Measurements from ENCODE around the gene SIGLEC7.

SIGLEC7 gene

GRCh38 chr19:51135986-51136762 lies 5.9 kb upstream of the SIGLEC7 start:
- H3K9ac ChIP-seq: no peak overlapping the region
- TF ChIP-seq CTCF (conservative IDR thresholded peaks at IDR 0.05; ENCODE audit: low read depth, low read length): no peak
- H3K4me2 ChIP-seq: no peak overlapping the region
- no peak overlapping the region for H3K4me3 ChIP-seq (IDR thresholded peaks at IDR 0.05; ENCODE audit: insufficient read depth, low read depth, low read length)
- peaks cover 16% of the 10 kb centered on the region; the same call in 1 of the 2 replicates for H3K27me3 ChIP-seq (ENCODE audit: insufficient read depth, low read depth)
- no peaks in the 10 kb centered on the region for H3K4me1 ChIP-seq (ENCODE audit: low read depth, poor library complexity, severe bottlenecking)
- H3K36me3 ChIP-seq (ENCODE audit: insufficient read depth): no peaks in the 10 kb centered on the region
- H4K20me1 ChIP-seq (ENCODE audit: insufficient read depth): no peaks in the 10 kb centered on the region
- no peak overlapping the region for H2AFZ ChIP-seq (ENCODE audit: low read depth)
- no peak overlapping the region for H3K27ac ChIP-seq
- H3K79me2 ChIP-seq (ENCODE audit: insufficient read depth, low read depth): no peaks in the 10 kb centered on the region

GRCh38 chr19:51136851-51137551 lies 5.1 kb upstream of the SIGLEC7 start:
- no peaks in the 10 kb centered on the region for H3K4me1 ChIP-seq (ENCODE audit: low read depth, poor library complexity, severe bottlenecking)
- no peak overlapping the region for H3K9ac ChIP-seq
- no peak overlapping the region for H3K4me3 ChIP-seq (IDR thresholded peaks at IDR 0.05; ENCODE audit: insufficient read depth, low read depth, low read length)
- no peak overlapping the region for H3K4me2 ChIP-seq
- H3K79me2 ChIP-seq (ENCODE audit: insufficient read depth, low read depth): no peaks in the 10 kb centered on the region
- no peaks in the 10 kb centered on the region for H3K36me3 ChIP-seq (ENCODE audit: insufficient read depth)
- no peak overlapping the region for H2AFZ ChIP-seq (ENCODE audit: low read depth)
- peaks cover 16% of the 10 kb centered on the region; the same call in 1 of the 2 replicates for H3K27me3 ChIP-seq (ENCODE audit: insufficient read depth, low read depth)
- H3K27ac ChIP-seq: no peak overlapping the region
- no peaks in the 10 kb centered on the region for H4K20me1 ChIP-seq (ENCODE audit: insufficient read depth)
- TF ChIP-seq CTCF (conservative IDR thresholded peaks at IDR 0.05; ENCODE audit: low read depth, low read length): no peak

GRCh38 chr19:51137792-51138425 lies 4.2 kb upstream of the SIGLEC7 start:
- Histone ChIP-seq H2AFZ (ENCODE audit: low read depth) (no peak overlapping the region), H3K27me3 (ENCODE audit: insufficient read depth, low read depth) (peaks cover 19% of the 10 kb centered on the region; the same call in 1 of the 2 replicates), H3K4me1 (ENCODE audit: low read depth, poor library complexity, severe bottlenecking) (no peaks in the 10 kb centered on the region), H3K27ac (no peak overlapping the region), H3K4me2 (no peak overlapping the region), H3K79me2 (ENCODE audit: insufficient read depth, low read depth) (no peaks in the 10 kb centered on the region), H3K4me3 (IDR thresholded peaks at IDR 0.05; ENCODE audit: insufficient read depth, low read depth, low read length) (no peak overlapping the region), H3K9ac (no peak overlapping the region), H3K36me3 (ENCODE audit: insufficient read depth) (no peaks in the 10 kb centered on the region), H4K20me1 (ENCODE audit: insufficient read depth) (no peaks in the 10 kb centered on the region)
- TF ChIP-seq CTCF (conservative IDR thresholded peaks at IDR 0.05; ENCODE audit: low read depth, low read length): no peak

GRCh38 chr19:51138549-51138979 lies 3.5 kb upstream of the SIGLEC7 start:
- Histone ChIP-seq H3K4me2 (no peak overlapping the region), H3K36me3 (ENCODE audit: insufficient read depth) (no peaks in the 10 kb centered on the region), H3K9ac (no peak overlapping the region), H3K27ac (no peak overlapping the region), H2AFZ (ENCODE audit: low read depth) (no peak overlapping the region), H4K20me1 (ENCODE audit: insufficient read depth) (no peaks in the 10 kb centered on the region), H3K4me1 (ENCODE audit: low read depth, poor library complexity, severe bottlenecking) (no peaks in the 10 kb centered on the region), H3K27me3 (ENCODE audit: insufficient read depth, low read depth) (peaks cover 19% of the 10 kb centered on the region; the same call in 1 of the 2 replicates), H3K79me2 (ENCODE audit: insufficient read depth, low read depth) (no peaks in the 10 kb centered on the region), H3K4me3 (IDR thresholded peaks at IDR 0.05; ENCODE audit: insufficient read depth, low read depth, low read length) (no peak overlapping the region)
- TF ChIP-seq CTCF (conservative IDR thresholded peaks at IDR 0.05; ENCODE audit: low read depth, low read length): no peak

Data from KMS-11 (cell line).